Gastroesophageal sphincter (tissue), 3 donors: Measurements from ENCODE around the gene RESP18.

ENCODE experiments used
- CTCF ChIP-seq, 4 experiments: fragments of 200-600 bp in 2 of 4; fragments of 450-650 bp in 2 of 4; sonication (generic) in 1 of 4; IDR thresholded peaks; one replicate each; pipeline ENCODE4 v1.5.1; 2017 to 2019; ENCODE audit warnings: antibody characterized with exemption in 4 of 4, mild to moderate bottlenecking in 2 of 4, moderate library complexity in 2 of 4
- EP300 ChIP-seq: sonication (generic); formaldehyde crosslinking; IDR thresholded peaks from one replicate; pipeline ENCODE4 v1.6.1; 2017; ENCODE audit warnings: antibody characterized with exemption, mild to moderate bottlenecking
- POLR2A ChIP-seq, 2 donors: fragments of 450-650 bp; IDR thresholded peaks; one replicate each; pipeline ENCODE4 v1.6.1; 2017; ENCODE audit warnings: antibody characterized with exemption in 2 of 2, mild to moderate bottlenecking in 2 of 2, moderate library complexity in 1 of 2
- POLR2AphosphoS5 ChIP-seq: sonication (generic); formaldehyde crosslinking; IDR thresholded peaks from one replicate; pipeline ENCODE4 v1.6.1; 2017; ENCODE audit warnings: antibody characterized with exemption

GRCh38 chr2:219358170-219359075, 25.9 kb upstream of the RESP18 start:
- TF ChIP-seq EP300: no peak
- no peak for TF ChIP-seq CTCF (IDR thresholded peaks at IDR 0.05)
- no peak for TF ChIP-seq POLR2A (IDR thresholded peaks at IDR 0.05)
- TF ChIP-seq POLR2AphosphoS5: no peak
